CD4-positive, alpha-beta T cell (primary cell): ENCODE data around the gene RASA3. TPM values are rescaled to one million over a fixed set of nuclear protein-coding genes. Genes with fewer than 3 reads are reported as not detected.
A peak's percentile ranks its signal among the peaks of the same experiment; 100 is the strongest.

Source experiments
- ATAC-seq: fragments of 200-7000 bp; cut with Tn5 transposase; one replicate; pipeline ENCODE4 v1.10.0; 2022; ENCODE audit warnings: mild to moderate bottlenecking; ENCODE audit not compliant: poor library complexity
- CTCF ChIA-PET: fragments of 350-600 bp; sonication (Branson Sonifier 250); formaldehyde crosslinking; loops from one replicate; lab custom pipeline; 2021; ENCODE audit warnings: antibody characterized with exemption, inconsistent platforms; lab: Charles Lee
- POLR2A ChIA-PET: fragments of 350-600 bp; sonication (Branson Sonifier 250); formaldehyde crosslinking; loops from one replicate; lab custom pipeline; 2021; ENCODE audit warnings: antibody characterized with exemption, inconsistent platforms; lab: Charles Lee
- DNase-seq, 14 experiments: peaks; one replicate each; pipeline ENCODE4 v3.0.0-alpha.2; 2013 to 2020; ENCODE audit warnings: mixed read lengths in 2 of 14
- H3K27ac ChIP-seq, 2 donors: one replicate each; pipeline versions ENCODE4 v1.5.1 to v1.7.0; 2013; ENCODE audit warnings: low read length in 2 of 2, low read depth in 1 of 2, mild to moderate bottlenecking in 1 of 2
- H3K27me3 ChIP-seq, 2 experiments: 1 replicate in 1 of 2; 2 replicates in 1 of 2; pipeline versions ENCODE4 v1.6.1 to v1.7.0; 2013; ENCODE audit warnings: low read length in 2 of 2, control low read depth in 1 of 2, mild to moderate bottlenecking in 1 of 2, moderate library complexity in 1 of 2; ENCODE audit not compliant: insufficient read depth in 2 of 2, control insufficient read depth in 1 of 2
- H3K36me3 ChIP-seq: one replicate; pipeline ENCODE4 v1.6.1; 2013; ENCODE audit warnings: low read length, control low read depth; ENCODE audit not compliant: insufficient read depth
- H3K4me1 ChIP-seq: one replicate; pipeline ENCODE4 v1.6.1; 2013; ENCODE audit warnings: low read length, control low read depth; ENCODE audit not compliant: insufficient read depth
- H3K4me3 ChIP-seq: one replicate; pipeline ENCODE4 v1.5.1; 2013; ENCODE audit warnings: mild to moderate bottlenecking, low read length, moderate library complexity
- H3K9me3 ChIP-seq, 2 experiments: 1 replicate in 1 of 2; 2 replicates in 1 of 2; pipeline versions ENCODE4 v1.6.1 to v1.7.0; 2013; ENCODE audit warnings: low read length in 2 of 2, mild to moderate bottlenecking in 2 of 2, control low read depth in 1 of 2, moderate library complexity in 1 of 2; ENCODE audit not compliant: control insufficient read depth in 1 of 2, insufficient read depth in 1 of 2
- H3K27ac Mint-ChIP-seq: one replicate; pipeline ENCODE4 v1.8.0; 2020; ENCODE audit warnings: mixed read lengths
- H3K27me3 Mint-ChIP-seq: one replicate; pipeline ENCODE4 v1.8.0; 2021; ENCODE audit warnings: mixed read lengths
- H3K36me3 Mint-ChIP-seq: one replicate; pipeline ENCODE4 v1.8.0; 2021; ENCODE audit warnings: low read depth, mixed read lengths
- H3K4me1 Mint-ChIP-seq: one replicate; pipeline ENCODE4 v1.8.0; 2021; ENCODE audit warnings: low read depth, mixed read lengths
- H3K4me3 Mint-ChIP-seq: one replicate; pipeline ENCODE4 v1.8.0; 2020; ENCODE audit warnings: mild to moderate bottlenecking, mixed read lengths
- H3K9me3 Mint-ChIP-seq: one replicate; pipeline ENCODE4 v1.8.0; 2020; ENCODE audit warnings: mixed read lengths
- CTCF ChIP-seq: fragments of 200-600 bp; IDR thresholded peaks from one replicate; pipeline ENCODE4 v1.8.0; 2022; ENCODE audit warnings: antibody characterized with exemption, mild to moderate bottlenecking
- intact Hi-C, 2 experiments: fragments of 100-400 bp; cut with DNase I in 1 of 2; cut with micrococcal nuclease in 1 of 2; formaldehyde crosslinking; loops; one replicate each; pipeline versions ENCODE4 v1.15.1 to v1.9.0; 2023 to 2025; cut with DNase I, micrococcal nuclease
- total RNA-seq, 174 experiments: library from RNA in 2 of 174; stranded (reverse) in 2 of 174; gene quantifications; one replicate each; pipeline ENCODE4 v1.2.3 and lab custom pipeline; 2021 to 2026

RASA3 gene
- total RNA-seq, 2 experiments from 2014 or later = 181 to 184 TPM

GRCh38 chr13:114128624-114129522, 3.5 kb downstream of the RASA3 start:
- Histone ChIP-seq H3K27me3 (no peaks in the 10 kb centered on the region), H3K36me3 (peaks cover 37% of the 10 kb centered on the region), H3K27ac (peak overlapping the region; percentile 80 to 85), H3K9me3 (peaks cover 0 to 4% of the 10 kb centered on the region in 2 experiments), H3K4me3 (peak overlapping the region; percentile 100), H3K4me1 (peaks cover 71% of the 10 kb centered on the region)
- CTCF ChIA-PET = interaction anchor here (0.6 to 1.9 kb wide), 2 partner anchors 19 to 64 kb away, joined by 3 to 5 read pairs; no protein-coding TSS in a partner anchor
- Mint-ChIP-seq H3K4me1 (peaks cover 68% of the 10 kb centered on the region), H3K27ac (peak overlapping the region; percentile 99), H3K36me3 (peaks cover 70% of the 10 kb centered on the region), H3K27me3 (no peaks in the 10 kb centered on the region), H3K9me3 (no peaks in the 10 kb centered on the region), H3K4me3 (peak overlapping the region; percentile 99)
- DNase-seq (peak; percentile 53 to 94 (median 89)), ATAC-seq (peak; percentile 41)
- POLR2A ChIA-PET = interaction anchor here (0.7 to 7.5 kb wide), 10 partner anchors 9 to 64 kb away, joined by 3 to 138 read pairs (median 12); no protein-coding TSS in a partner anchor
- intact Hi-C loops = loop anchor here (1.0 to 5.0 kb wide), 5 partner anchors 19 to 312 kb away; no protein-coding TSS in a partner anchor
- no peak for TF ChIP-seq CTCF

- peak overlapping the region; percentile 83 for H3K4me3 Mint-ChIP-seq
- peaks cover 72% of the 10 kb centered on the region for H3K36me3 Mint-ChIP-seq
- ATAC-seq (no peak), DNase-seq (no peak)
- ChIA-PET POLR2A (interaction anchor here (0.7 to 7.5 kb wide), 7 partner anchors 10 to 63 kb away, joined by 3 to 138 read pairs (median 19); no protein-coding TSS in a partner anchor), CTCF (interaction anchor here (1.9 kb wide), 1 partner anchor 20 kb away, joined by 5 read pairs; no protein-coding TSS in a partner anchor)
- Histone ChIP-seq H3K4me1 (peaks cover 75% of the 10 kb centered on the region), H3K27me3 (no peaks in the 10 kb centered on the region), H3K9me3 (peaks cover 0 to 4% of the 10 kb centered on the region in 2 experiments), H3K4me3 (peak overlapping the region; percentile 100), H3K36me3 (peaks cover 43% of the 10 kb centered on the region), H3K27ac (peak overlapping the region; percentile 80 to 85)
- peaks cover 69% of the 10 kb centered on the region for H3K4me1 Mint-ChIP-seq
- H3K27ac Mint-ChIP-seq = peak overlapping the region; percentile 99
- no peak for TF ChIP-seq CTCF
- intact Hi-C loops = loop anchor here (5.0 kb wide), 3 partner anchors 34 to 311 kb away; no protein-coding TSS in a partner anchor
- H3K9me3 Mint-ChIP-seq = no peaks in the 10 kb centered on the region
- H3K27me3 Mint-ChIP-seq = no peaks in the 10 kb centered on the region
Measured at GRCh38 chr13:114128348-114128623, 4.1 kb downstream of the RASA3 start.

- no peaks in the 10 kb centered on the region for H3K9me3 Mint-ChIP-seq
- CTCF ChIA-PET = interaction anchor here (1.4 to 1.9 kb wide), 2 partner anchors 17 to 20 kb away, joined by 3 to 5 read pairs; no protein-coding TSS in a partner anchor
- H3K27me3 ChIP-seq = no peaks in the 10 kb centered on the region
- H3K27ac ChIP-seq = peak overlapping the region; percentile 80 to 85
- H3K4me3 Mint-ChIP-seq = peak overlapping the region; percentile 83
- peaks cover 48% of the 10 kb centered on the region for H3K36me3 ChIP-seq
- intact Hi-C loops = loop anchor here (5.0 kb wide), 3 partner anchors 35 to 310 kb away; no protein-coding TSS in a partner anchor
- DNase-seq = no peak
- H3K4me1 ChIP-seq = peaks cover 81% of the 10 kb centered on the region
- peaks cover 74% of the 10 kb centered on the region for H3K4me1 Mint-ChIP-seq
- H3K4me3 ChIP-seq = peak overlapping the region; percentile 100
- ATAC-seq = no peak
- peak overlapping the region; percentile 99 for H3K27ac Mint-ChIP-seq
- H3K36me3 Mint-ChIP-seq = peaks cover 76% of the 10 kb centered on the region
- POLR2A ChIA-PET = interaction anchor here (0.7 to 7.5 kb wide), 6 partner anchors 9 to 62 kb away, joined by 3 to 138 read pairs (median 42); no protein-coding TSS in a partner anchor
- no peaks in the 10 kb centered on the region for H3K27me3 Mint-ChIP-seq
- no peak for TF ChIP-seq CTCF
- H3K9me3 ChIP-seq = peaks cover 0 to 4% of the 10 kb centered on the region in 2 experiments
Measured at GRCh38 chr13:114127473-114128347, 4.7 kb downstream of the RASA3 start.
